Upper lobe of right lung (tissue), 1 donor: ENCODE measurements around the gene UNC5C. TPM values are rescaled to one million over a fixed set of nuclear protein-coding genes. Genes with fewer than 3 reads are reported as not detected.

Experiments used
- ATAC-seq: fragments of 200-7000 bp; cut with Tn5 transposase; one replicate; pipeline ENCODE4 v1.9.1; 2020; ENCODE audit warnings: mild to moderate bottlenecking, moderate library complexity
- DNase-seq: peaks from one replicate; pipeline ENCODE4 v3.0.0-alpha.2; 2020
- H3K27ac ChIP-seq: fragments of 200-600 bp; one replicate; pipeline ENCODE4 v1.8.0; 2022
- H3K27me3 ChIP-seq: fragments of 200-600 bp; one replicate; pipeline ENCODE4 v1.8.0; 2022; ENCODE audit warnings: mild to moderate bottlenecking
- H3K36me3 ChIP-seq: fragments of 200-600 bp; one replicate; pipeline ENCODE4 v1.8.0; 2022
- H3K4me1 ChIP-seq: fragments of 200-600 bp; one replicate; pipeline ENCODE4 v1.8.0; 2022
- H3K4me3 ChIP-seq: fragments of 200-600 bp; one replicate; pipeline ENCODE4 v1.8.0; 2022; ENCODE audit warnings: mild to moderate bottlenecking
- H3K9me3 ChIP-seq: fragments of 200-600 bp; one replicate; pipeline ENCODE4 v1.8.0; 2022
- CTCF ChIP-seq: fragments of 200-600 bp; IDR thresholded peaks from one replicate; pipeline ENCODE4 v1.8.0; 2022; ENCODE audit warnings: antibody characterized with exemption
- intact Hi-C: fragments of 100-400 bp; cut with DNase I; formaldehyde crosslinking; loops from one replicate; pipeline ENCODE4 v1.11.0; 2022
- total RNA-seq: library from RNA; stranded (reverse); fragmentation: NEBNext Ultra II Directional; extraction: Animal tissue kit (Norgen Biotek cat#: 25700); gene quantifications from one replicate; pipeline ENCODE4 v1.2.1, GENCODE V29; 2021
- donor health status: DM: no; HTN: yes; CAD: no; lungs with severe emphysema.

The UNC5C gene
- total RNA-seq, 1 donor from 2014 or later: 6.7 TPM

- Histone ChIP-seq H3K4me1 (no peaks in the 10 kb centered on the region), H3K4me3 (no peak overlapping the region), H3K36me3 (no peaks in the 10 kb centered on the region), H3K9me3 (no peaks in the 10 kb centered on the region), H3K27me3 (no peaks in the 10 kb centered on the region), H3K27ac (no peak overlapping the region)
- TF ChIP-seq CTCF: no peak
- no peak for DNase-seq
- ATAC-seq: no peak
- intact Hi-C loops: no loop called here
Observed at GRCh38 chr4:95469617-95470016, 79.2 kb downstream of the UNC5C start.

- Histone ChIP-seq H3K27ac (no peak overlapping the region), H3K36me3 (no peaks in the 10 kb centered on the region), H3K9me3 (no peaks in the 10 kb centered on the region), H3K4me3 (no peak overlapping the region), H3K27me3 (no peaks in the 10 kb centered on the region), H3K4me1 (no peaks in the 10 kb centered on the region)
- DNase-seq: no peak
- no peak for ATAC-seq
- TF ChIP-seq CTCF: no peak
- intact Hi-C loops: no loop called here
Observed at GRCh38 chr4:95466791-95467190, 82.0 kb downstream of the UNC5C start.

GRCh38 chr4:95465010-95465409 lies 83.8 kb downstream of the UNC5C start:
- Histone ChIP-seq H3K36me3 (no peaks in the 10 kb centered on the region), H3K9me3 (no peaks in the 10 kb centered on the region), H3K27me3 (no peaks in the 10 kb centered on the region), H3K4me1 (no peaks in the 10 kb centered on the region), H3K27ac (no peak overlapping the region), H3K4me3 (no peak overlapping the region)
- ATAC-seq (no peak), DNase-seq (no peak)
- no peak for TF ChIP-seq CTCF
- intact Hi-C loops: no loop called here

- Histone ChIP-seq H3K36me3 (no peaks in the 10 kb centered on the region), H3K27ac (no peak overlapping the region), H3K27me3 (no peaks in the 10 kb centered on the region), H3K4me1 (no peaks in the 10 kb centered on the region), H3K9me3 (no peaks in the 10 kb centered on the region), H3K4me3 (no peak overlapping the region)
- no peak for TF ChIP-seq CTCF
- intact Hi-C loops: no loop called here
- ATAC-seq (no peak), DNase-seq (no peak)
Observed at GRCh38 chr4:95462921-95463320, 85.9 kb downstream of the UNC5C start.

GRCh38 chr4:95457353-95457752 lies 91.4 kb downstream of the UNC5C start:
- Histone ChIP-seq H3K27me3 (no peaks in the 10 kb centered on the region), H3K4me3 (no peak overlapping the region), H3K4me1 (no peaks in the 10 kb centered on the region), H3K36me3 (no peaks in the 10 kb centered on the region), H3K27ac (no peak overlapping the region), H3K9me3 (no peaks in the 10 kb centered on the region)
- ATAC-seq (no peak), DNase-seq (no peak)
- TF ChIP-seq CTCF: no peak
- intact Hi-C loops: no loop called here

GRCh38 chr4:95450294-95450693 lies 98.5 kb downstream of the UNC5C start:
- intact Hi-C loops: no loop called here
- no peak for ATAC-seq
- no peak for DNase-seq
- Histone ChIP-seq H3K27me3 (no peaks in the 10 kb centered on the region), H3K36me3 (no peaks in the 10 kb centered on the region), H3K9me3 (no peaks in the 10 kb centered on the region), H3K4me3 (no peak overlapping the region), H3K4me1 (no peaks in the 10 kb centered on the region), H3K27ac (no peak overlapping the region)
- TF ChIP-seq CTCF: no peak
